ENCODE data around the gene CNTNAP2. TPM values are rescaled to one million over a fixed set of nuclear protein-coding genes. Genes with fewer than 3 reads are reported as not detected.

The CNTNAP2 gene
- total RNA-seq, 1 experiment from 2014 or later: 0.03 TPM

GRCh38 chr7:148135116-148135515 lies 2018.5 kb downstream of the CNTNAP2 start:
- POLR2A ChIA-PET: no interaction called here
- CTCF ChIA-PET: no interaction called here
- no TSS peak for BruUV-seq (replicated peaks)
- TF ChIP-seq CTCF (IDR thresholded peaks at IDR 0.05): no peak
- TF ChIP-seq SIN3A (IDR thresholded peaks at IDR 0.05; ENCODE audit: borderline replicate concordance, insufficient read depth, low read depth, low read length): no peak
- no peak for TF ChIP-seq TCF7L2 (IDR thresholded peaks at IDR 0.05; ENCODE audit: low read depth, low read length)
- no peak for TF ChIP-seq REST (IDR thresholded peaks at IDR 0.05; ENCODE audit: insufficient read depth in 1 of 2, low read depth in 2 of 2, low read length in 1 of 2)
- TF ChIP-seq POLR2AphosphoS5 (IDR thresholded peaks at IDR 0.05; ENCODE audit: low read depth, low read length): no peak
- Histone ChIP-seq H3K4me3 (ENCODE audit: low read depth in 2 of 2, low read length in 2 of 2) (no peak overlapping the region), H3K27me3 (ENCODE audit: control insufficient read depth, insufficient read depth, low read length) (no peaks in the 10 kb centered on the region), H3K27ac (ENCODE audit: low read length) (no peak overlapping the region), H3K36me3 (ENCODE audit: control insufficient read depth, insufficient read depth, low read length) (no peaks in the 10 kb centered on the region), H3K9me3 (ENCODE audit: control insufficient read depth, insufficient read depth, low read depth, low read length) (no peaks in the 10 kb centered on the region), H3K4me1 (ENCODE audit: control insufficient read depth, insufficient read depth, low read length) (no peaks in the 10 kb centered on the region)
- intact Hi-C loops (cut with micrococcal nuclease; ENCODE audit: unreplicated experiment): no loop called here
- in situ Hi-C loops (cut with HindIII; ENCODE audit: low pct_unique_long_range_greater_than_20kb, low sequenced_read_pairs): no loop called here
- DNase-seq (ENCODE audit: low read depth, low spot score) (no peak), ATAC-seq (no peak)

GRCh38 chr7:148135997-148136396 lies 2019.4 kb downstream of the CNTNAP2 start:
- intact Hi-C loops (cut with micrococcal nuclease; ENCODE audit: unreplicated experiment) (no loop called here), in situ Hi-C loops (cut with HindIII; ENCODE audit: low pct_unique_long_range_greater_than_20kb, low sequenced_read_pairs) (no loop called here)
- Histone ChIP-seq H3K27me3 (ENCODE audit: control insufficient read depth, insufficient read depth, low read length) (no peaks in the 10 kb centered on the region), H3K4me3 (ENCODE audit: low read depth in 2 of 2, low read length in 2 of 2) (no peak overlapping the region), H3K9me3 (ENCODE audit: control insufficient read depth, insufficient read depth, low read depth, low read length) (no peaks in the 10 kb centered on the region), H3K27ac (ENCODE audit: low read length) (no peak overlapping the region), H3K36me3 (ENCODE audit: control insufficient read depth, insufficient read depth, low read length) (no peaks in the 10 kb centered on the region), H3K4me1 (ENCODE audit: control insufficient read depth, insufficient read depth, low read length) (no peaks in the 10 kb centered on the region)
- ChIA-PET CTCF (no interaction called here), POLR2A (no interaction called here)
- no peak for DNase-seq (ENCODE audit: low read depth, low spot score)
- no peak for ATAC-seq
- TF ChIP-seq TCF7L2 (IDR thresholded peaks at IDR 0.05; ENCODE audit: low read depth, low read length) (no peak), POLR2AphosphoS5 (IDR thresholded peaks at IDR 0.05; ENCODE audit: low read depth, low read length) (no peak), SIN3A (IDR thresholded peaks at IDR 0.05; ENCODE audit: borderline replicate concordance, insufficient read depth, low read depth, low read length) (no peak), REST (IDR thresholded peaks at IDR 0.05; ENCODE audit: insufficient read depth in 1 of 2, low read depth in 2 of 2, low read length in 1 of 2) (no peak), CTCF (IDR thresholded peaks at IDR 0.05) (no peak)
- BruUV-seq (replicated peaks): no TSS peak
